K562 (cell line): ENCODE results near the gene PRRT2. TPM values are rescaled to one million over a fixed set of nuclear protein-coding genes. Genes with fewer than 3 reads are reported as not detected.

Experiments used
- ARID4B ChIP-seq: sonication (generic); formaldehyde crosslinking; IDR thresholded peaks from 2 replicates; pipeline ENCODE4 v1.8.0; 2022; ENCODE audit warnings: mild to moderate bottlenecking, missing genetic modification reagents
- CCNT2 ChIP-seq: IDR thresholded peaks from 2 replicates; pipeline ENCODE4 v1.6.1; 2011; ENCODE audit warnings: borderline replicate concordance, low read depth, mild to moderate bottlenecking, moderate library complexity, mixed read lengths, low read length; ENCODE audit not compliant: insufficient read length; ENCODE audit errors: extremely low read depth
- E2F6 ChIP-seq, 2 experiments: IDR thresholded peaks; 2 replicates each; pipeline ENCODE4 v1.6.1; 2011; ENCODE audit warnings: borderline replicate concordance in 1 of 2, control low read depth in 1 of 2, low read depth in 1 of 2, low read length in 1 of 2, mild to moderate bottlenecking in 1 of 2, mixed read lengths in 1 of 2, moderate library complexity in 1 of 2; ENCODE audit not compliant: insufficient read depth in 1 of 2, insufficient read length in 1 of 2, poor library complexity in 1 of 2, severe bottlenecking in 1 of 2; ENCODE audit errors: extremely low read depth in 1 of 2
- FOXK2 ChIP-seq, 2 experiments: fragments of 450-650 bp; IDR thresholded peaks in 1 of 2; conservative IDR thresholded peaks in 1 of 2; 2 replicates each; pipeline ENCODE4 v1.6.1; 2016; ENCODE audit warnings: low read depth in 2 of 2, mild to moderate bottlenecking in 1 of 2
- FOXP4 ChIP-seq: sonication (generic); formaldehyde crosslinking; IDR thresholded peaks from 2 replicates; pipeline ENCODE4 v1.8.0; 2022; ENCODE audit warnings: mild to moderate bottlenecking, missing genetic modification reagents, borderline replicate concordance
- MXD1 ChIP-seq: fragments of 250-450 bp; sonication (Bioruptor Pico); IDR thresholded peaks from 2 replicates; pipeline ENCODE4 v1.8.0; 2021; ENCODE audit warnings: borderline replicate concordance, mild to moderate bottlenecking, moderate library complexity; ENCODE audit not compliant: poor library complexity, severe bottlenecking
- MYBL2 ChIP-seq, 2 experiments: fragments of 450-650 bp in 1 of 2; sonication (generic) in 1 of 2; formaldehyde crosslinking in 1 of 2; IDR thresholded peaks; 2 replicates each; pipeline versions ENCODE4 v1.6.1 to v1.8.1; 2017 to 2022; ENCODE audit warnings: borderline replicate concordance in 1 of 2, inconsistent platforms in 1 of 2, low read depth in 1 of 2, mild to moderate bottlenecking in 1 of 2, missing genetic modification reagents in 1 of 2, moderate library complexity in 1 of 2
- NKRF ChIP-seq: fragments of 450-650 bp; IDR thresholded peaks from 2 replicates; pipeline ENCODE4 v1.6.1; 2016; ENCODE audit warnings: borderline replicate concordance
- POLR2G ChIP-seq: fragments of 200-400 bp; formaldehyde crosslinking; IDR thresholded peaks from 2 replicates; pipeline ENCODE4 v1.6.1; 2017; ENCODE audit warnings: low read depth, mild to moderate bottlenecking, antibody characterized with exemption, low read length, moderate library complexity
- TAF1 ChIP-seq: IDR thresholded peaks from 2 replicates; pipeline ENCODE4 v1.6.1; 2011; ENCODE audit warnings: mild to moderate bottlenecking, low read length, moderate library complexity; ENCODE audit not compliant: insufficient read depth, control insufficient read depth, severe bottlenecking; ENCODE audit errors: extremely low read depth
- ZC3H4 ChIP-seq: sonication (generic); formaldehyde crosslinking; IDR thresholded peaks from 2 replicates; pipeline ENCODE4 v1.9.0; 2021; ENCODE audit warnings: missing genetic modification reagents, borderline replicate concordance
- ZNF384 ChIP-seq: IDR thresholded peaks from 2 replicates; pipeline ENCODE4 v1.6.1; 2012; ENCODE audit warnings: low read depth, low read length, improper control_type of control experiment
- ZNF551 ChIP-seq: fragments of 250-450 bp; sonication (Bioruptor Pico); IDR thresholded peaks from 2 replicates; pipeline ENCODE4 v1.5.0; 2021; ENCODE audit warnings: mild to moderate bottlenecking, moderate library complexity
- polyA plus RNA-seq, 8 experiments: library from polyadenylated mRNA; depleted of rRNA in 4 of 8; stranded (reverse) in 5 of 8; unstranded in 3 of 8; fragments of >200 nt; fragmentation: Nextera tagmentation in 2 of 8; fragmentation: Illumina TruSeq in 1 of 8; extraction: Ambion mirVana in 2 of 8; extraction: Trizol in 1 of 8; gene quantifications; 2 replicates each; pipeline versions ENCODE4 v1.2.1 to v1.2.3, GENCODE V29; 2011 to 2014; ENCODE audit warnings: inconsistent platforms in 1 of 8, missing spikeins in 1 of 8
- total RNA-seq, 7 experiments: library from RNA; depleted of rRNA in 6 of 7; stranded (reverse); fragments of >200 nt in 6 of 7; fragmentation: Illumina TruSeq in 2 of 7; extraction: Trizol in 2 of 7; gene quantifications; 2 replicates each; pipeline versions ENCODE4 v1.2.1 to v1.2.3, GENCODE V29; 2011 to 2021; ENCODE audit warnings: low replicate concordance in 1 of 7

PRRT2 gene
- total and polyA plus RNA-seq, 9 of the 15 experiments (the other 6 are each of a cell fraction or from before 2014, with no cell fraction given): 0.11 to 1.0 (median 0.42) TPM; not detected in 2

- TF ChIP-seq ARID4B: peak; percentile 98
- no peak for TF ChIP-seq ZNF384
- no peak for TF ChIP-seq ZNF551
- TF ChIP-seq MYBL2 (IDR thresholded peaks at IDR 0.05; ENCODE audit: low read depth): no peak
- TF ChIP-seq MYBL2 (CRISPR knock-in tag; IDR thresholded peaks at IDR 0.05; ENCODE audit: borderline replicate concordance): no peak
- peak in 1 of 2 experiments; percentile 36; a peak in 3 of 4 replicates for TF ChIP-seq FOXK2 (conservative IDR thresholded peaks at IDR 0.05 in 1 of 2, IDR thresholded peaks at IDR 0.05 in 1 of 2; ENCODE audit: low read depth in 2 of 2)
- peak; percentile 90 for TF ChIP-seq POLR2G
- peak; percentile 44 for TF ChIP-seq MXD1
- peak; percentile 61 for TF ChIP-seq TAF1
- peak; percentile 83 for TF ChIP-seq CCNT2
- peak; percentile 89 for TF ChIP-seq NKRF
- peak; percentile 84 to 95 for TF ChIP-seq E2F6 (IDR thresholded peaks at IDR 0.05; ENCODE audit: borderline replicate concordance in 1 of 2, extremely low read depth in 1 of 2, insufficient read depth in 1 of 2, insufficient read length in 1 of 2, low read depth in 1 of 2, low read length in 1 of 2, poor library complexity in 1 of 2, severe bottlenecking in 1 of 2)
- no peak for TF ChIP-seq ZC3H4 (CRISPR knock-in tag)
- peak; percentile 82 for TF ChIP-seq FOXP4 (CRISPR knock-in tag)
Observed at GRCh38 chr16:29807426-29808218, 4.4 kb upstream of the PRRT2 start (continued).
